AG20443 (cell line): Measurements from ENCODE around the gene N4BP2L1.

Experiments used
- DNase-seq: peaks from one replicate; pipeline ENCODE4 v3.0.0; 2012; ENCODE audit warnings: low spot score, mixed read lengths

The N4BP2L1 gene

GRCh38 chr13:32427852-32428580, at the start of gene N4BP2L1:
N4BP2L1 (minus strand) TSS chr13:32428130; CDS start chr13:32428082, 48 bp downstream.
- DNase-seq = peak; percentile 80

GRCh38 chr13:32476892-32477291, 49.0 kb upstream of the N4BP2L1 start:
- DNase-seq = no peak

- no peak for DNase-seq
Observed at GRCh38 chr13:32476021-32476731, 48.2 kb upstream of the N4BP2L1 start.

GRCh38 chr13:32474999-32475792, 47.3 kb upstream of the N4BP2L1 start:
- DNase-seq = no peak

- DNase-seq = no peak
Observed at GRCh38 chr13:32473650-32474049, 45.7 kb upstream of the N4BP2L1 start.

- no peak for DNase-seq
Observed at GRCh38 chr13:32472194-32472621, 44.3 kb upstream of the N4BP2L1 start.

GRCh38 chr13:32471187-32471922, 43.4 kb upstream of the N4BP2L1 start:
- peak; percentile 16 for DNase-seq

- DNase-seq = no peak
Observed at GRCh38 chr13:32468502-32469142, 40.7 kb upstream of the N4BP2L1 start.

- DNase-seq = no peak
Observed at GRCh38 chr13:32456591-32456990, 28.7 kb upstream of the N4BP2L1 start.

- no peak for DNase-seq
Observed at GRCh38 chr13:32455594-32455903, 27.6 kb upstream of the N4BP2L1 start.

- DNase-seq = no peak
Observed at GRCh38 chr13:32454886-32455593, 27.1 kb upstream of the N4BP2L1 start.

- no peak for DNase-seq
Observed at GRCh38 chr13:32453981-32454380, 26.1 kb upstream of the N4BP2L1 start.

GRCh38 chr13:32448972-32449371, 21.0 kb upstream of the N4BP2L1 start:
- DNase-seq = no peak

GRCh38 chr13:32447894-32448623, 20.1 kb upstream of the N4BP2L1 start:
- no peak for DNase-seq

GRCh38 chr13:32446773-32447465, 19.0 kb upstream of the N4BP2L1 start:
- no peak for DNase-seq

- DNase-seq = no peak
Observed at GRCh38 chr13:32446220-32446619, 18.3 kb upstream of the N4BP2L1 start.

- no peak for DNase-seq
Observed at GRCh38 chr13:32445461-32445860, 17.5 kb upstream of the N4BP2L1 start.

- DNase-seq = peak; percentile 28
Observed at GRCh38 chr13:32443111-32443510, 15.2 kb upstream of the N4BP2L1 start.

GRCh38 chr13:32438871-32439270, 10.9 kb upstream of the N4BP2L1 start:
- DNase-seq = no peak

GRCh38 chr13:32432856-32433255, 4.9 kb upstream of the N4BP2L1 start:
- DNase-seq = no peak
